Mucosa of stomach (tissue), 1 donor: ENCODE measurements around the gene PTTG1IP.

ENCODE experiments used
- H3K27me3 ChIP-seq: one replicate; pipeline ENCODE4 v1.7.0; 2013; ENCODE audit warnings: mild to moderate bottlenecking, low read length; ENCODE audit not compliant: control insufficient read depth, insufficient read depth
- H3K36me3 ChIP-seq: one replicate; pipeline ENCODE4 v1.7.0; 2013; ENCODE audit warnings: low read length; ENCODE audit not compliant: control insufficient read depth, insufficient read depth
- H3K4me1 ChIP-seq: one replicate; pipeline ENCODE4 v1.7.0; 2013; ENCODE audit warnings: mild to moderate bottlenecking, low read length; ENCODE audit not compliant: control insufficient read depth, insufficient read depth
- H3K4me3 ChIP-seq: one replicate; pipeline ENCODE4 v1.7.0; 2013; ENCODE audit warnings: low read length
- H3K9ac ChIP-seq: one replicate; pipeline ENCODE4 v1.7.0; 2013; ENCODE audit warnings: mild to moderate bottlenecking, low read length, moderate library complexity
- H3K9me3 ChIP-seq: one replicate; pipeline ENCODE4 v1.7.0; 2013; ENCODE audit warnings: mild to moderate bottlenecking, low read length, moderate library complexity; ENCODE audit not compliant: control insufficient read depth
- donor health status: Pancreatic carcinoma.

PTTG1IP gene

DNA sequence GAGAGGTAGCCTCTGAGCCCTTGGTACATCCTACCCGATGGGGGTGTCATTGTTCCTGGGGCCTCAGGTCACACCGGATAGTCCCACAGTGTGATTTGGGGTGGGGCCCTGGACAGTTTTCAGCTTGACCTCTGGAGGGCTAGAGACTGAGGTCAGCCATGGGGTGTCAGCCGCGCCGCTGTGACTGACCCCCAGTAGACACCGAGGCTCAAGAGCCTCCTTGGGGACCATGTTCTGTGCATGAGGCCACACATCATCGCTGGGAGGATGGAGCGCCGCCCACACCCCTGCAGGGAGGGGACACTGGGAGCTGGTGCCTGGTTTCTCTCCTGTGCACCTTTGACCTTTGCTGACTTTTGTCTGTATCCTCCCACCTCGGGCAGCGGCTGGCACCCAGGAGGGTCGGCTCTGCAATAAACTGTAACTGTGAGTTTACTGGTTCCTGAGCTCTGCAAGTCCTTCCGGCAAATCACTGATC lies 24.6 kb upstream of the PTTG1IP start:
- peaks cover 11% of the 10 kb centered on the region for H3K27me3 ChIP-seq
- H3K9ac ChIP-seq = no peak overlapping the region
- no peaks in the 10 kb centered on the region for H3K9me3 ChIP-seq
- no peaks in the 10 kb centered on the region for H3K36me3 ChIP-seq
- peaks cover 21% of the 10 kb centered on the region for H3K4me1 ChIP-seq
- H3K4me3 ChIP-seq = no peak overlapping the region

DNA sequence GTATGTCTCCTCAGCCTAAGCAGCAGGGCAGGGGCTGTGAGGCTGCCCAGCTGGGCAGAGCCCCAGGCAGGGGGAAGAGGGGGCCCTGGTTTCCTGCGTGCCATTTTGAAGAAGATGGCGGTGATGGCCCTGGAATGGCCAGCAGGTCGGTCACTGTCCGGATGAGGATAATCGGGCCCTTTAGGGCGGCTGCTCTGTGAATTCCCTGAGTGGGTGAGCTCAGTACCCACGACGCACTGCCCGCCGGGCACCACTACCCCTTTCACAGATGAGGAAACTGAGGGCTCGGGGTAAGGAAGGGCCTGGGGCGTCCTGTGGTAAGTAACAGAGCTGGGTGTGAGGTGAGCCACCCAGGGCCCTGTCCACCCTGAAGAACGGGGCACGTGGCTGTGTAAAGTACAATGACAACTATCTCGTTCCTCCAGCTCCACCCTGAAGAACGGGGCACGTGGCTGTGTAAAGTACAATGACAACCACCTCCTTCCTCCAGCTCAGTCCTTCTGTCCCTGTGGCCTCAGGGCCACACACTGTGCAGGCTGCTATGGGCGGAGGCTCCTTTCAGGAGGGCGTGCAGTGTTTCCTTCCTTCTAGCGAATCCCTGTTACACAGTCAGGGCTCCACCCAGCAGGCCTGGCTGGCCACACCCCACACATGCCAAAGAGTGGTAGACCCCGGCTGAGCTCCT lies 24.0 kb upstream of the PTTG1IP start:
- Histone ChIP-seq H3K36me3 (no peaks in the 10 kb centered on the region), H3K9ac (no peak overlapping the region)

GRCh38 chr21:44896561-44897286 lies 23.2 kb upstream of the PTTG1IP start:
- H3K4me1 ChIP-seq = peaks cover 21% of the 10 kb centered on the region
- H3K9ac ChIP-seq = no peak overlapping the region
- no peaks in the 10 kb centered on the region for H3K36me3 ChIP-seq
- H3K9me3 ChIP-seq = no peaks in the 10 kb centered on the region
- H3K4me3 ChIP-seq = no peak overlapping the region
- peaks cover 15% of the 10 kb centered on the region for H3K27me3 ChIP-seq

More for the DNA sequence above, 24.0 kb upstream of the PTTG1IP start:
- Histone ChIP-seq H3K9me3 (no peaks in the 10 kb centered on the region), H3K4me3 (no peak overlapping the region), H3K27me3 (peaks cover 11% of the 10 kb centered on the region), H3K4me1 (peaks cover 21% of the 10 kb centered on the region)

DNA sequence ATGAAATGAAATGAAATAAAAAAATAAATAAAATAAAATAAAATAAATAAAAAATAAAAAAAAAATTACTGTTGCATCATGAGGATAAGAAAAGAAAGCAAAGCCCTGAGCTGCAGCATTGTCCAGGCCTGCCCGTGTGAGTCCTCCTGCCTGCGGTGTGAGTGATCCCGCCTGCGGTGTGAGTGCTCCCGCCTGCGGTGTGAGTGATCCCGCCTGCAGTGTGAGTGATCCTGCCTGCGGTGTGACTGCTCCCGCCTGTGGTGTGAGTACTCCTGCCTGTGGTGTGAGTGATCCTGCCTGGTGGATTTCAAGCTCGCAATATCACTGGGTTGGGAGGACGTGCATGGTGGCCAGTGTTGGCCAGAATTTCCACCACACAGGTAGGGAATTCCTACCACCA lies 22.4 kb upstream of the PTTG1IP start:
- Histone ChIP-seq H3K9me3 (no peaks in the 10 kb centered on the region), H3K4me3 (no peak overlapping the region), H3K36me3 (no peaks in the 10 kb centered on the region), H3K9ac (no peak overlapping the region), H3K4me1 (peaks cover 21% of the 10 kb centered on the region), H3K27me3 (peaks cover 23% of the 10 kb centered on the region)

- Histone ChIP-seq H3K36me3 (no peaks in the 10 kb centered on the region), H3K9ac (no peak overlapping the region), H3K9me3 (no peaks in the 10 kb centered on the region), H3K4me3 (no peak overlapping the region), H3K27me3 (peaks cover 26% of the 10 kb centered on the region), H3K4me1 (peaks cover 21% of the 10 kb centered on the region)
Measured at GRCh38 chr21:44894687-44895302, 21.3 kb upstream of the PTTG1IP start.

GRCh38 chr21:44893948-44894656 lies 20.6 kb upstream of the PTTG1IP start:
- peaks cover 17% of the 10 kb centered on the region for H3K4me1 ChIP-seq
- no peak overlapping the region for H3K9ac ChIP-seq
- no peaks in the 10 kb centered on the region for H3K9me3 ChIP-seq
- no peak overlapping the region for H3K4me3 ChIP-seq
- H3K36me3 ChIP-seq = no peaks in the 10 kb centered on the region
- H3K27me3 ChIP-seq = peaks cover 19% of the 10 kb centered on the region

- no peak overlapping the region for H3K9ac ChIP-seq
- H3K36me3 ChIP-seq = no peaks in the 10 kb centered on the region
- peaks cover 12% of the 10 kb centered on the region for H3K4me1 ChIP-seq
- no peak overlapping the region for H3K4me3 ChIP-seq
- no peaks in the 10 kb centered on the region for H3K9me3 ChIP-seq
- peaks cover 16% of the 10 kb centered on the region for H3K27me3 ChIP-seq
Measured at GRCh38 chr21:44893278-44893556, 19.7 kb upstream of the PTTG1IP start.

GRCh38 chr21:44892536-44893277 lies 19.2 kb upstream of the PTTG1IP start:
- Histone ChIP-seq H3K9me3 (no peaks in the 10 kb centered on the region), H3K4me3 (no peak overlapping the region), H3K27me3 (peaks cover 16% of the 10 kb centered on the region), H3K9ac (no peak overlapping the region), H3K36me3 (no peaks in the 10 kb centered on the region), H3K4me1 (peaks cover 7% of the 10 kb centered on the region)

- peaks cover 16% of the 10 kb centered on the region for H3K27me3 ChIP-seq
- no peaks in the 10 kb centered on the region for H3K9me3 ChIP-seq
- no peak overlapping the region for H3K4me3 ChIP-seq
- H3K9ac ChIP-seq = no peak overlapping the region
- H3K36me3 ChIP-seq = no peaks in the 10 kb centered on the region
- peaks cover under 1% of the 10 kb centered on the region for H3K4me1 ChIP-seq
Measured at GRCh38 chr21:44892095-44892494, 18.6 kb upstream of the PTTG1IP start.

- no peaks in the 10 kb centered on the region for H3K9me3 ChIP-seq
- no peaks in the 10 kb centered on the region for H3K36me3 ChIP-seq
- no peaks in the 10 kb centered on the region for H3K4me1 ChIP-seq
- H3K9ac ChIP-seq = no peak overlapping the region
- H3K4me3 ChIP-seq = no peak overlapping the region
- peaks cover 16% of the 10 kb centered on the region for H3K27me3 ChIP-seq
Measured at GRCh38 chr21:44891631-44892031, 18.1 kb upstream of the PTTG1IP start.

DNA sequence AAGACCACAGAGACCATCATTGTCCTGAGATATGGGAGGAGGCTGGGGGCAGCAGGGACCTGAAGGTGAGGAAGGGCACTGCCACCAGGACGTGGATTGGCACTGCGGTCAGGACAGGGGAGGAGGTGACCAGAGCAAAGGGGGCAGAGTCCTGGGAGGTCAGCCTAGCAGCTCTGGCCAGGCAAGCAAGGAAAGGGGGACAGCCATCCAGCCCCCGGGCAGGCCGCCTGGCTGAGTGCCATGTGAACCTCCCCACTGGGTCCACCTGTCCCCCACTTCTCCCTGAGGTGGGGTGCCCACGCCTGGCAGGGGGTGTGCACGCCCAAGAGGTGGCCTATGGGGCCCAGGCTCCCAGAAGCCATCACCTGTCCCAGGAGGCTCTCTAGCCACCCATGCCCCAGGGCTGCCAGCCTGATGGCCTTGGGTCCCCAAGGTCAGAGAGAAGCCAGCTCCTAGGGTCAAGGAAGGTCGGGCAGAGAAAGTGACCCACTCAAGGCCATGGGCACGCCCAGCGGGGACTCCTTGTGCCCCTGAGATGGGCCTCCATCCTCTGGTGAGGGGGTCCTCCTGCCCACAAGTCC lies 17.6 kb upstream of the PTTG1IP start:
- Histone ChIP-seq H3K36me3 (no peaks in the 10 kb centered on the region), H3K9ac (no peak overlapping the region), H3K4me1 (no peaks in the 10 kb centered on the region), H3K4me3 (no peak overlapping the region), H3K9me3 (no peaks in the 10 kb centered on the region), H3K27me3 (peaks cover 16% of the 10 kb centered on the region)
